Stimulated activated CD4-positive, alpha-beta T cell treated with anti-CD3 and anti-CD28 coated beads, Interleukin-12 subunit alpha, Interleukin-12 subunit beta, amount 100 ng/mL, for 48 hours (primary cell): ENCODE data around the gene RSRC1.
"Not testable (repeated sequence)": the region's sequence is repeated elsewhere in the genome, so short reads cannot be mapped to it uniquely, and the experiment has no call there.

Source experiments
- DNase-seq, 3 donors: peaks; one replicate each; pipeline ENCODE4 v3.0.0-alpha.2; 2020; ENCODE audit warnings: low read depth in 2 of 3, low spot score in 1 of 3

RSRC1 gene

GRCh38 chr3:158384019-158384418 lies 274.1 kb downstream of the RSRC1 start:
- no peak for DNase-seq

DNA sequence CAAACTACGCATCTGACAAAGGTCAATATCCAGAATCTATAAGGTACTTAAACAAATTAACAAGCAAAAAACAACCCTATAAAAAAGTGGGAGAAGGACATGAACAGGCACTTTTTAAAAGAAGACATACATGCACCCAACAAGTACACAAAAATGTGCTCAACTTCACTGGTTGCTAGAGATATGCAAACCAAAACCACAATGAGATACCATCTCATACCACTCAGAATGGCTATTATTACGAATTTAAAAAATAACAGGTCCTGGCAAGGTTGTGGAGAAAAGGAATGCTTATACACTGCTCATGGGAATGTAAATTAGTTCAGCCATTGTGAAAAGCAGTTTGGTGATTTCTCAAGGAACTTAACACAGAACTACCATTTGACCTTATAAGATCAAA lies 285.5 kb downstream of the RSRC1 start:
- DNase-seq = no peak

DNA sequence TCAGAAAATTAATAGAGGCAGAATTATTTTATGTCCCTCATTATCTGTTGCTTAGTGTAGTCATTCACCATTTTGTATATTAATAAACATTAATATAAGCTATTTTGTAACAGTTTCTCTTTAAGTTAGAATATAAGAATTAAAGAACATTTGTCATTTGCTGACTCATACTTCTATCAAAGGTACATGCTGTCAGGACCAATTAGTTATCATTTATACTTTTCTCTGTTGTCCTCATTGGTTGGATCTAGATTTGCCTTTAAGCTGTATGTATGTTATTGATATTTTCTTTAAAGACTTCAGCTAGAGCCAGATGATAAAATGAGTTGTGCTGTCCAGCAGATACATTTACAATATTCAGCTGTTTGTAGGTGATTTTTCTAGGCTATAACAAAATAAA lies 292.7 kb downstream of the RSRC1 start:
- DNase-seq = no peak

- DNase-seq = no peak
Observed at GRCh38 chr3:158403013-158403412, 293.1 kb downstream of the RSRC1 start.

GRCh38 chr3:158404131-158404718 lies 294.3 kb downstream of the RSRC1 start:
- no peak for DNase-seq

- DNase-seq = no peak
Observed at GRCh38 chr3:158405507-158405906, 295.6 kb downstream of the RSRC1 start.

GRCh38 chr3:158407844-158408517 lies 298.1 kb downstream of the RSRC1 start:
- no peak for DNase-seq

- DNase-seq = not testable (repeated sequence)
Observed at GRCh38 chr3:158408518-158408897, 298.6 kb downstream of the RSRC1 start.

DNA sequence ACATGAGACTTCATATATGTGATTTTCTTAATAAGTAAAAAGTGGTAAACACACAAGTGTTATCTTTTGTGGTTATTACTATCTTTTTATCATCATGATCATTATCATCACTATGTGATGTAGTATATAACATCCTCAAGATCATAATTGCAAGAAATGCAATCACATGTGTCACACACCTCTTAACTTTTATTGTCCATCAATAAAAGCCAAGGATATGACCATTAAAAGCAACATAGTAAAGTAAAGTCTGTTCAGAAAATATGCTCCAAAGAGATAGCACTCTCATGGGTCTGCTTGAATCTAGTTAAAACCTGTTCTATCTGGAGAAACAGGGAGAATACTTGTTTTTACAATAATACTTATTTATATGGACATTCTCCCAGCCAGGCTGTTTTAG lies 308.1 kb downstream of the RSRC1 start:
- no peak for DNase-seq

GRCh38 chr3:158419820-158420653 lies 310.1 kb downstream of the RSRC1 start:
- no peak for DNase-seq

- no peak for DNase-seq
Observed at GRCh38 chr3:158420654-158421396, 310.9 kb downstream of the RSRC1 start.

GRCh38 chr3:158430448-158430847 lies 320.6 kb downstream of the RSRC1 start:
- no peak for DNase-seq

- DNase-seq = no peak
Observed at GRCh38 chr3:158430968-158431367, 321.1 kb downstream of the RSRC1 start.

- DNase-seq = no peak
Observed at GRCh38 chr3:158431829-158432228, 321.9 kb downstream of the RSRC1 start.

GRCh38 chr3:158434412-158435038 lies 324.6 kb downstream of the RSRC1 start:
- peak; percentile 4 to 23 (median 10) for DNase-seq

GRCh38 chr3:158443632-158444031 lies 333.7 kb downstream of the RSRC1 start:
- no peak for DNase-seq

GRCh38 chr3:158447408-158447807 lies 337.5 kb downstream of the RSRC1 start:
- no peak for DNase-seq

DNA sequence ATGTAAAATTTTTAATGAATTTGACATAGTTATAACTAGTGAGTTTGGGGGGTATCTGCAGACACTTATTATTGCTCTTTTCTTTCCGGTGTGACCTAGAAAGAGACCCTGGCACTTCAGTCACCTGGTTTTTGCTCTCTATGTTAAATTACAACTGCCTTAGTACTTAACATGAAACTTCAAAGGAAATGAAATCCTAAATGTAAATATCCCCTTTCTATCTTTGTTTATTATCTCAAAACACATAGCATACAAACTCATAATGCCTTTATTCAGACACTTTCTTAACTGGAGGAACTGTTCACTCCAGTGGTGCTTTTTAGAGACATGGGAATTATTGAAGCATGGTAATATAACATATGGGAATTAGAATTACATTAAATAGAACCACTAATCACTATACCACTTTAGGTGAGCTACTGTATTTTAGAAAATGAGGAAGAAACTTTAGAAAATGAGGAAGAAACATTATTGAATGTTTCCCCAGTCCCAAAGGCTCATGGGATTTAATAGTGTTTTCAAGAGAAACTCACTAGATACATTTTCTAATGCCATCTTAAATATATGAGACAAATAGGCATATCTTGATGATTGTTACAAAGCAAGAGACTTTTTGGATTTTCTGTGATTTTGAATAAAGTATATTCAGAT lies 341.6 kb downstream of the RSRC1 start:
- DNase-seq = no peak

DNA sequence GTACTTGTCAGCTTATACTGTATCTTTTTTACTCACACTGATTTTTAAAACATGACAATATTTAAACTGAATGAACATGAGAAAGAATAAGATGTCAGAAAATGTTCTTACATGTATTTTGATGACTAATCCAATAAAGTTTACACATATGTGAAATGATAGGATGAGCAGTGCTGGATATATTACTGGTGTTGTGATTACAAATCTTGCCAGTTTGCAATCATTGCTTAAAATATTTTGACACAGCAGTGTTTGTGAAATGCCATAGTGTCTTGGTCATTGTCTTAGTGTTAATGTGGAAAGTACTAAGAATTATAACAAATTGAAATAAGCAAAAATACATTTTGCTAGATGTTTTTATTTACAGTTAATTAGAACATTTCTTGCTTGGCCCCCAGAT lies 342.4 kb downstream of the RSRC1 start:
- DNase-seq = no peak

DNA sequence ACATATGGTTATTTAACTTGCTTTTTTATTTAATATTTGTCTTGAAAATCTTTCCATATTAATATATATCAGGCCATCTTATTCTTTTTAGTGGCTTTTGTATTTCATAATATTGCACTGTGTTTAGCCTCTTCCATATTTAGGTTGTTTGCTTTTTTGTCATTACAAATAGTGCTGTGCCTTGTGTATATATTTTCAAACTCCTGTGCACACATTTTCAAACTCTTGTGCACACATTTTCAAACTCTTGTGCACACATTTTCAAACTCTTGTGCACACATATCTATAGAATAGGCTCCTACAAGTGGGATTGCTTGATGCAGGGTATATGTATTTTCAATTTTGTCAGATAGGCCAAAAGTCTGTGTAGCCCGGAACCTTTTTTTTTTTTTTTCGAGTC lies 343.1 kb downstream of the RSRC1 start:
- DNase-seq = no peak

DNA sequence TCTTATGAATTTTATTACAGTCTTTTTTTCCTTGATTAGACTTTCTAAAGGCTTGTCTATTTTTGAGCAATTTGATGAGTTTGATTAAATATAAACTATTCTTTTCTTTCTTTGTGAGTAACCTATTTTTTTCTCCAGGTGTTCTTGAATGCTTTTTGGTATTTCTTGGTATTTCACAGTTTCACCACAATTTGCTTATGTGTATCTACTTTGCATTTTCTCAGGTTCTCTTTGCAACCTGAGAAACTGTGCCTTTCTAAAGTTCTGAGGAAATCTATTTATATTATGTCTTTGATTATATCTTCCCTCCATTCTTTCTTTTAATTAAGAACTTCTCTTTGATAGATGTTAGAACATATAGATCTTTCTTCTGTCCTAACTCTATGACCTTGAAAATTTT lies 344.0 kb downstream of the RSRC1 start:
- DNase-seq = no peak
